Measurements from ENCODE around the gene SLFN12L.
"Not testable (repeated sequence)": the region's sequence is repeated elsewhere in the genome, so short reads cannot be mapped to it uniquely, and the experiment has no call there.

- not testable (repeated sequence) for TF ChIP-seq CTCF (IDR thresholded peaks at IDR 0.05); POLR2AphosphoS5 (IDR thresholded peaks at IDR 0.05; ENCODE audit: insufficient read depth in 1 of 2, low read depth in 1 of 2); POLR2A (IDR thresholded peaks at IDR 0.05)
These were observed 19.0 kb downstream of the SLFN12L start for GRCh38 chr17:35518431-35518830.

Data from vagina (tissue), 2 donors.